K562 (cell line): ENCODE data around the gene NR0B2. TPM values are rescaled to one million over a fixed set of nuclear protein-coding genes. Genes with fewer than 3 reads are reported as not detected.
A peak's percentile ranks its signal among the peaks of the same experiment; 100 is the strongest.

Experiments used
- ATF7 ChIP-seq: fragments of 450-650 bp; IDR thresholded peaks from 2 replicates; pipeline ENCODE4 v1.7.1; 2014; ENCODE audit warnings: mild to moderate bottlenecking, moderate library complexity
- DEAF1 ChIP-seq: fragments of 450-650 bp; formaldehyde crosslinking; IDR thresholded peaks from 2 replicates; pipeline ENCODE4 v1.4.0; 2020; ENCODE audit warnings: mild to moderate bottlenecking, moderate library complexity
- HDAC6 ChIP-seq: IDR thresholded peaks from 2 replicates; pipeline ENCODE4 v1.6.1; 2012; ENCODE audit warnings: low read depth, mild to moderate bottlenecking, control low read depth, inconsistent platforms, low read length, moderate library complexity
- HNRNPUL1 ChIP-seq: fragments of 200-400 bp; formaldehyde crosslinking; IDR thresholded peaks from 2 replicates; pipeline ENCODE4 v1.6.1; 2017; ENCODE audit warnings: low read length
- PKNOX1 ChIP-seq: fragments of 450-650 bp; IDR thresholded peaks from 2 replicates; pipeline ENCODE4 v1.6.1; 2016
- POLR2AphosphoS2 ChIP-seq: IDR thresholded peaks from 2 replicates; pipeline ENCODE4 v1.6.1; 2012; ENCODE audit warnings: low read length, improper control_type of control experiment
- RBFOX2 ChIP-seq: fragments of 200-400 bp; formaldehyde crosslinking; IDR thresholded peaks from 2 replicates; pipeline ENCODE4 v1.6.1; 2017; ENCODE audit warnings: low read depth, mild to moderate bottlenecking, low read length, moderate library complexity
- RBM14 ChIP-seq: fragments of 200-400 bp; formaldehyde crosslinking; IDR thresholded peaks from 2 replicates; pipeline ENCODE4 v1.6.1; 2018; ENCODE audit warnings: low read depth, mild to moderate bottlenecking, low read length, moderate library complexity, borderline replicate concordance; ENCODE audit not compliant: insufficient read depth
- RBM17 ChIP-seq: fragments of 200-400 bp; formaldehyde crosslinking; IDR thresholded peaks from 2 replicates; pipeline ENCODE4 v1.6.1; 2017; ENCODE audit warnings: low read depth, mild to moderate bottlenecking, low read length, borderline replicate concordance
- RFX7 ChIP-seq: fragments of 250-450 bp; sonication (Bioruptor Pico); IDR thresholded peaks from 2 replicates; pipeline ENCODE4 v1.5.1; 2021; ENCODE audit warnings: mild to moderate bottlenecking
- SPI1 ChIP-seq: IDR thresholded peaks from 2 replicates; pipeline ENCODE4 v1.6.1; 2011; ENCODE audit warnings: low read depth, low read length, control low read depth, borderline replicate concordance
- SRSF7 ChIP-seq: fragments of 200-400 bp; formaldehyde crosslinking; optimal IDR thresholded peaks from 2 replicates; pipeline ENCODE3; 2017; ENCODE audit warnings: mild to moderate bottlenecking, low read depth, low read length
- XRCC5 ChIP-seq: fragments of 200-400 bp; formaldehyde crosslinking; IDR thresholded peaks from 2 replicates; pipeline ENCODE4 v1.6.1; 2017; ENCODE audit warnings: low read depth, mild to moderate bottlenecking, low read length
- ZBTB43 ChIP-seq: sonication (generic); formaldehyde crosslinking; IDR thresholded peaks from 2 replicates; pipeline ENCODE4 v1.8.0; 2023; ENCODE audit warnings: mild to moderate bottlenecking, missing genetic modification reagents
- ZEB2 ChIP-seq: fragments of 450-650 bp; IDR thresholded peaks from 2 replicates; pipeline ENCODE4 v1.6.1; 2016
- ZNF212 ChIP-seq: fragments of 450-650 bp; formaldehyde crosslinking; IDR thresholded peaks from 2 replicates; pipeline ENCODE4 v1.4.0; 2020; ENCODE audit warnings: mild to moderate bottlenecking
- ZNF431 ChIP-seq: sonication (generic); formaldehyde crosslinking; IDR thresholded peaks from 2 replicates; pipeline ENCODE4 v1.8.0; 2022; ENCODE audit warnings: mild to moderate bottlenecking, missing genetic modification reagents
- polyA plus RNA-seq, 8 experiments: library from polyadenylated mRNA; depleted of rRNA in 4 of 8; stranded (reverse) in 5 of 8; unstranded in 3 of 8; fragments of >200 nt; fragmentation: Nextera tagmentation in 2 of 8; fragmentation: Illumina TruSeq in 1 of 8; extraction: Ambion mirVana in 2 of 8; extraction: Trizol in 1 of 8; gene quantifications; 2 replicates each; pipeline versions ENCODE4 v1.2.1 to v1.2.3, GENCODE V29; 2011 to 2014; ENCODE audit warnings: inconsistent platforms in 1 of 8, missing spikeins in 1 of 8
- total RNA-seq, 7 experiments: library from RNA; depleted of rRNA in 6 of 7; stranded (reverse); fragments of >200 nt in 6 of 7; fragmentation: Illumina TruSeq in 2 of 7; extraction: Trizol in 2 of 7; gene quantifications; 2 replicates each; pipeline versions ENCODE4 v1.2.1 to v1.2.3, GENCODE V29; 2011 to 2021; ENCODE audit warnings: low replicate concordance in 1 of 7

Gene NR0B2
- total and polyA plus RNA-seq, 9 of the 15 experiments (the other 6 are each of a cell fraction or from before 2014, with no cell fraction given), result not detected

GRCh38 chr1:26900001-26900814 lies 13.6 kb downstream of the NR0B2 start, which contains the start of gene GPATCH3 (continued):
- TF ChIP-seq DEAF1 (CRISPR knock-in tag) (0 out of 2 replicates have a peak, but pooled peaks have one; percentile 32), RBM14 (no peak), ATF7 (peak; percentile 74), RBM17 (no peak), ZBTB43 (CRISPR knock-in tag) (no peak), SRSF7 (no peak), XRCC5 (no peak), ZEB2 (peak; percentile 33; the same call in 1 of the 2 replicates), SPI1 (no peak), ZNF212 (CRISPR knock-in tag) (no peak), RBFOX2 (peak; percentile 86), PKNOX1 (no peak), RFX7 (CRISPR knock-in tag) (no peak), HNRNPUL1 (no peak), HDAC6 (no peak), POLR2AphosphoS2 (peak; percentile 83; the same call in 1 of the 2 replicates), ZNF431 (CRISPR knock-in tag) (no peak)
